Measurements from ENCODE around the gene TTC1.

The TTC1 gene

DNA sequence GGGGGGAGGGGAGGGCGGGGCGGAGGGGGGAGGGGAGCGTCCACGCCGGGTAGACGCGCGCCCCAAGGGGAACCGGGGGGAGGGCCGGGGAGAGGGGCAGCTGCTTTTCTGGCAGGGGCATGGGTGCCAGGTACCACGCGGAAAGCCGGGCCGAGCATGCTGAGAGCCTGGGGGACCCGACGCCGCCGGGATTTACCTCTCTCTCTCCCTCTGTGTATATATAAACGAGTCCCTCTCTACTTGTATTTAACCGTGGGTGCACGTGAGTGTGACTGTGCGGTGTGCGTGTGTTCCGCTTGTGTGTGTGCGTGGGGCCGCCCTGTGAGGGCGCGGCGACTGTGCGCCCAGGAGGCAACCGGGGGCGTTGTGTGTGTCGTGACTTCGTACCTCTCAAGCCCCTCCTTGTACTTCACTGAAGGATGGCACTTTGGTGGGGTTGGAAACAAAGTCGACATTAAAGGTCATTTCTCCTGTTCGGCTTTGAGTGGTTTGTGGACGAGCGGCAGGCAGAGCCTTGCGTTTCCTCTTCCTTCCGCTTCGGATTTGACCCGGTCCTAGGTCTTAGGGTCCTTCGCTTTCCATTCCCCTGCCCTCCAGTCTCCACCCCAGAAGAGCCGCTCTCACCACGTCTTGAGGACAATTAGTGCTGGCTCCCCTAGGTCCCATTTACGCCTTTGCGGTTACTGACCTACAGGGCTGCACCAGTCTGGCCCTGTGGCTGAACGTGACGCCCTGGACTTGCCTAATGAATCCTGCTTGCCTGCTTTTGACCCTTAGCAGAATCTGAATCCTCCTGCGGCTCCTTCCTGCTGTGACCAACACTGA, 36.2 kb upstream of the TTC1 start:
- H3K36me3 ChIP-seq (ENCODE audit: insufficient read depth, low read length): no peaks in the 10 kb centered on the region
- no peaks in the 10 kb centered on the region for H3K9me3 ChIP-seq (ENCODE audit: low read length)
- no peaks in the 10 kb centered on the region for H3K4me1 ChIP-seq (ENCODE audit: insufficient read depth, low read length)
- no peak overlapping the region for H3K9ac ChIP-seq (ENCODE audit: low read length)
- no peak overlapping the region for H3K4me3 ChIP-seq (ENCODE audit: low read depth in 1 of 2, low read length in 2 of 2)
- H3K27me3 ChIP-seq (ENCODE audit: control insufficient read depth in 1 of 2, insufficient read depth in 2 of 2, low read length in 2 of 2): peaks cover 12 to 15% of the 10 kb centered on the region in 2 donors
- no peak overlapping the region for H3K27ac ChIP-seq (ENCODE audit: low read depth, low read length)

- Histone ChIP-seq H3K9ac (ENCODE audit: low read length) (no peak overlapping the region), H3K27ac (ENCODE audit: low read depth, low read length) (no peak overlapping the region), H3K9me3 (ENCODE audit: low read length) (no peaks in the 10 kb centered on the region), H3K4me1 (ENCODE audit: insufficient read depth, low read length) (no peaks in the 10 kb centered on the region), H3K36me3 (ENCODE audit: insufficient read depth, low read length) (no peaks in the 10 kb centered on the region), H3K4me3 (ENCODE audit: low read depth in 1 of 2, low read length in 2 of 2) (no peak overlapping the region), H3K27me3 (ENCODE audit: control insufficient read depth in 1 of 2, insufficient read depth in 2 of 2, low read length in 2 of 2) (peaks cover 12% of the 10 kb centered on the region in 2 donors)
These were observed 33.4 kb upstream of the TTC1 start for GRCh38 chr5:159975462-159976019.

- H3K27me3 ChIP-seq (ENCODE audit: control insufficient read depth in 1 of 2, insufficient read depth in 2 of 2, low read length in 2 of 2): peaks cover 0 to 12% of the 10 kb centered on the region in 2 donors
These were observed 32.0 kb upstream of the TTC1 start for GRCh38 chr5:159976921-159977320.

DNA sequence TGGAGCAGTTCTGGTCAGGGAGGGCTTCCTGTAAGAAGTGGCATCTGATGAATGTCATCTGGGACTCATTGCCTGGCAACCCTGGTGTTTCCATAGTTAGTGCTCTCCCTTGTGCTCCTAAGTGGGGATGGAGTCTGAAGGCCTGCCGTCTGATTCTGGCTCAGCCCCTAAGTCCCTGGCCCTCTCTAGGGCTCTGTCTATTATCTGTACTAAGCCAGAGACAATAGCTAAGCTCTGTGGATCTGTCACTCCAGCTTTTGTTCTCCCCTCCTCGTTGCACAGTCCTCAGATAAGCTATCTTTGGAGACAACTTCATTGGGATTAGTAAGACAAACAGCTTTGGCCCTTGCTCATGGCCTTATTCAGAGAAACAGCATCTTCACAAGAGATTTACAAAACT, 30.6 kb upstream of the TTC1 start:
- peaks cover 0 to 6% of the 10 kb centered on the region in 2 donors for H3K27me3 ChIP-seq (ENCODE audit: control insufficient read depth in 1 of 2, insufficient read depth in 2 of 2, low read length in 2 of 2)
- H3K4me1 ChIP-seq (ENCODE audit: insufficient read depth, low read length): no peaks in the 10 kb centered on the region
- no peak overlapping the region for H3K27ac ChIP-seq (ENCODE audit: low read depth, low read length)
- H3K9me3 ChIP-seq (ENCODE audit: low read length): no peaks in the 10 kb centered on the region
- no peak overlapping the region for H3K9ac ChIP-seq (ENCODE audit: low read length)
- no peaks in the 10 kb centered on the region for H3K36me3 ChIP-seq (ENCODE audit: insufficient read depth, low read length)
- H3K4me3 ChIP-seq (ENCODE audit: low read depth in 1 of 2, low read length in 2 of 2): no peak overlapping the region

More at GRCh38 chr5:159976921-159977320, 32.0 kb upstream of the TTC1 start:
- H3K9ac ChIP-seq (ENCODE audit: low read length): no peak overlapping the region
- no peak overlapping the region for H3K4me3 ChIP-seq (ENCODE audit: low read depth in 1 of 2, low read length in 2 of 2)
- H3K36me3 ChIP-seq (ENCODE audit: insufficient read depth, low read length): no peaks in the 10 kb centered on the region
- no peak overlapping the region for H3K27ac ChIP-seq (ENCODE audit: low read depth, low read length)
- H3K4me1 ChIP-seq (ENCODE audit: insufficient read depth, low read length): no peaks in the 10 kb centered on the region
- H3K9me3 ChIP-seq (ENCODE audit: low read length): no peaks in the 10 kb centered on the region

DNA sequence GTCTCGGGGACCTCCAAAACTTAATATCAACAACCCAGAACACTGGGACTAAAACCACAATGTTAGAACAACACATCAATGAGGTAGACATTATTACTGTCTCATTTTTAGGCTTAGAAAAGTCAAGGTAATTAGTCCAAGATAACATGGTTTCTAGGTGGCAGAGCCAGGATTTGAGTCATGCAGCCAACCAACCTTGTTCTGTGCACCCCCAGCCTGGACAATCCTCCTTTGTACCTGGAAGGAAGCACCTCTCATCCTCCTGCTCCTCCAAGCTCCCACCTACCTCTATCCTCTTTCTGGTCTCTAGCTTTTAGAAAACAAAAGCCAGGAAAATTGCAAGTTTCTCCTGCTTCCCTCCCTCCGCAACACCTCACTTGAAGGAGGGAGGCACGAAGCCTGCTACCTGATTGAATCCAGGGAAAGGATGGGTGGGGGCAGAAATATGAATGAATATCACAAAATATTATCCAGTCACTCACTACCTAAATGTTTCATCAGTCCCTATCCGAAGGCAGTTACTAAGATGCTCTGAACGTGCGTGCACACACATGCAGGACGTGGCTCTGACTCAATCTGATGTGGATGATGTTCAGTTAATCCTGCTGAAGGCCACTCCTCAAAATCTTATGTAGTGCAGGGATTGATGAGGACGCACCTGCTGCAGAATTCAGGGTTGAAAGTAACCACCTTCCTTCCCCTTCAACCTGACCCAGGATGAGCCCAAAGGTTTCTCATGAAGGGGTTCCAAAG, 26.3 kb upstream of the TTC1 start:
- Histone ChIP-seq H3K9ac (ENCODE audit: low read length) (no peak overlapping the region), H3K4me1 (ENCODE audit: insufficient read depth, low read length) (no peaks in the 10 kb centered on the region), H3K4me3 (ENCODE audit: low read depth in 1 of 2, low read length in 2 of 2) (no peak overlapping the region), H3K36me3 (ENCODE audit: insufficient read depth, low read length) (no peaks in the 10 kb centered on the region), H3K9me3 (ENCODE audit: low read length) (no peaks in the 10 kb centered on the region), H3K27me3 (ENCODE audit: control insufficient read depth in 1 of 2, insufficient read depth in 2 of 2, low read length in 2 of 2) (peaks cover 0 to 11% of the 10 kb centered on the region in 2 donors), H3K27ac (ENCODE audit: low read depth, low read length) (no peak overlapping the region)

DNA sequence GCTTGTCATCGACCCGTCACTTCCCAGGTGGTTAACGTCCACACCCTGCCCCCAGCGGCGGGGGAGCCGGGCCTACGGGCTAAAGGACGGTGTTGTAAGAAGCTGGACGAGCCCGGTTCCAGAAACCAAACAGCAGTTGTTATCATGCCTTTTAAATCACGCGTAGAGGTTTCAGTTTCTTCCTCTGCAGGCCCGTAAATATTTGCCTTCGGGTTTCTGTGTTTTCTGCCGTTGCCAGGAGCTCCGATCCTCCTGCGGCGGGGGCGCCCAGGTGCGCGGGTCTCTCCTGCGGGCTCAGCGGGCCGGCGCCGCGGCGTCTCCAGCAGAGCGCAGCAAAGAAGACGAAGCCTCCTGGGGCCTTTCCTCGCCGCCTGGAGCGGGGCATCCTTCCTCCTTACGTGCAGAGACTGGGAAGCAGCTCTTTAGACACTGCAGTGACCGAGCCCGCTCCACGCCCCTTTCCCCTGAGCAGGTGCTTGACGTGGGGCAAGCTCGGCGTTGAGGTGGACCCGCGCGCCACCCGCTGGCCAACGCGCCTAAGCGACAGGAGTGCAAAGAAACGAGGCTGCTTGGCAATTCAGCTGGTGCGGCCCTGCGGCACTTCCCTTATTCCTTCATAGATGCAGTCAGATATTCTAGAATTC, 21.8 kb upstream of the TTC1 start:
- no peaks in the 10 kb centered on the region for H3K9me3 ChIP-seq (ENCODE audit: low read length)
- no peak overlapping the region for H3K27ac ChIP-seq (ENCODE audit: low read depth, low read length)
- H3K4me1 ChIP-seq (ENCODE audit: insufficient read depth, low read length): no peaks in the 10 kb centered on the region
- H3K27me3 ChIP-seq (ENCODE audit: control insufficient read depth in 1 of 2, insufficient read depth in 2 of 2, low read length in 2 of 2): peaks cover 0 to 14% of the 10 kb centered on the region in 2 donors
- H3K9ac ChIP-seq (ENCODE audit: low read length): no peak overlapping the region
- H3K36me3 ChIP-seq (ENCODE audit: insufficient read depth, low read length): no peaks in the 10 kb centered on the region
- peak overlapping the region; percentile 42 to 50 for H3K4me3 ChIP-seq (ENCODE audit: low read depth in 1 of 2, low read length in 2 of 2)

DNA sequence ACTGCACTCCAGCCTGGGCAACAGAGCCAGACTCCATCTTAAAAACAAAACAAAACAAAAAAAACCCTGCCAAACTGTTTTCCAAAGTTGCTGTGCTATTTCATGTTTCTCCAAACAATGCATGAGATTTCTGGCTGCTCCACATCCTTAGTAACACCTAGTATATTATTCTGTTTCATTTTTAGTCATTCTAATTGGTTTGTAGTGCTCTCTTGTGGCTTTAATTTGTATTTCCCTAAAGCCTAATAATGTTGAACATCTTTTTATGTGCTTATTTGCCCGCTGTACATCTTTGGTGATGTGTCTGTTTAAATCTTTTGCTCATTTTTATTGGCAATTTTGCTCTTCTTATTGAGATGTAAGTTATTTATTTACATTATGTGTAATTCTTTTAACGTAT, 18.4 kb upstream of the TTC1 start:
- H3K9me3 ChIP-seq (ENCODE audit: low read length): peaks cover 7% of the 10 kb centered on the region
- no peak overlapping the region for H3K4me3 ChIP-seq (ENCODE audit: low read depth in 1 of 2, low read length in 2 of 2)
- H3K9ac ChIP-seq (ENCODE audit: low read length): no peak overlapping the region
- H3K4me1 ChIP-seq (ENCODE audit: insufficient read depth, low read length): no peaks in the 10 kb centered on the region
- H3K36me3 ChIP-seq (ENCODE audit: insufficient read depth, low read length): no peaks in the 10 kb centered on the region
- H3K27me3 ChIP-seq (ENCODE audit: control insufficient read depth in 1 of 2, insufficient read depth in 2 of 2, low read length in 2 of 2): peaks cover 0 to 14% of the 10 kb centered on the region in 2 donors
- no peak overlapping the region for H3K27ac ChIP-seq (ENCODE audit: low read depth, low read length)

DNA sequence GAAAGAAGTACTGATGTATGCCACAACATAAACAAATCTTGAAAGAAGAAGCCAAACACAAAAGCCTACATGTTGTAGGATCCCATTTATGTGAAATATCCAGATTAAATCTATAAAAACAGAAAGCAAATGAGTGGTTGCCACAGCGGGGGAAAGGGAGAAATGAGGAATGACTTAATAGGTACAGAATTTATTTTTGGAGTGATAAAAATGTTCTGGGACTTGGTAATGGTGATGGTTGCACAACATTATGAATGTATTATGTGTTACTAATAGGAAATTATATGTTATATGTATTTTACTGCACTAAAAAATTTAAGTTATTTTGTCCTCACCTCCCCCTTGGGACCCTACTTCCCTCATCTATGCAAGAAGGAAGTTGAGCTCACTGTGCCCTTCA, 16.4 kb upstream of the TTC1 start:
- no peak overlapping the region for H3K9ac ChIP-seq (ENCODE audit: low read length)
- peaks cover 7% of the 10 kb centered on the region for H3K9me3 ChIP-seq (ENCODE audit: low read length)
- no peaks in the 10 kb centered on the region for H3K4me1 ChIP-seq (ENCODE audit: insufficient read depth, low read length)
- no peak overlapping the region for H3K4me3 ChIP-seq (ENCODE audit: low read depth in 1 of 2, low read length in 2 of 2)
- no peaks in the 10 kb centered on the region for H3K36me3 ChIP-seq (ENCODE audit: insufficient read depth, low read length)
- peaks cover 0 to 3% of the 10 kb centered on the region in 2 donors for H3K27me3 ChIP-seq (ENCODE audit: control insufficient read depth in 1 of 2, insufficient read depth in 2 of 2, low read length in 2 of 2)
- H3K27ac ChIP-seq (ENCODE audit: low read depth, low read length): no peak overlapping the region

DNA sequence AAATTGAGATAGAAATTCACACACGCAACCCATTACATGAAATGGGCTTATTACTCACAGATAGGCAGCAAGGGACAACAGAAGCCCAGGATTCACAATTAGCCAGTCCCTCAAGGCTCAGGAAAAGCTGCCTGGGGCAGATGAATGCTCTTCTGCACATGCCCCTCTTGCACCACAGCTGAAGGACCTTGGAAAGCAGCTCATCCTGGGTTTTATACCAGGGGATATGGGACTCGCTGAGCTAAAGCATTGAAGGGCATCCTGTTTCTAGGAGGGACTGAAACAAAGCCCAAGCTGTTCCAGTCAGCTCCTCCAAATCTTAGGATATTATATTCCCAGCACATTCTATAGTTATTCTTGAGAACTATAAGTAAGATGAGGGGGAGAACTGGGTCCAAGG, 15.7 kb upstream of the TTC1 start:
- Histone ChIP-seq H3K27ac (ENCODE audit: low read depth, low read length) (no peak overlapping the region), H3K36me3 (ENCODE audit: insufficient read depth, low read length) (no peaks in the 10 kb centered on the region), H3K4me1 (ENCODE audit: insufficient read depth, low read length) (no peaks in the 10 kb centered on the region), H3K9ac (ENCODE audit: low read length) (no peak overlapping the region), H3K9me3 (ENCODE audit: low read length) (peaks cover 7% of the 10 kb centered on the region), H3K4me3 (ENCODE audit: low read depth in 1 of 2, low read length in 2 of 2) (no peak overlapping the region), H3K27me3 (ENCODE audit: control insufficient read depth in 1 of 2, insufficient read depth in 2 of 2, low read length in 2 of 2) (no peaks in the 10 kb centered on the region)

- peaks cover 7% of the 10 kb centered on the region for H3K9me3 ChIP-seq (ENCODE audit: low read length)
- no peak overlapping the region for H3K9ac ChIP-seq (ENCODE audit: low read length)
- no peak overlapping the region for H3K4me3 ChIP-seq (ENCODE audit: low read depth in 1 of 2, low read length in 2 of 2)
- no peaks in the 10 kb centered on the region for H3K4me1 ChIP-seq (ENCODE audit: insufficient read depth, low read length)
- H3K27me3 ChIP-seq (ENCODE audit: control insufficient read depth in 1 of 2, insufficient read depth in 2 of 2, low read length in 2 of 2): no peaks in the 10 kb centered on the region
- H3K27ac ChIP-seq (ENCODE audit: low read depth, low read length): no peak overlapping the region
- H3K36me3 ChIP-seq (ENCODE audit: insufficient read depth, low read length): no peaks in the 10 kb centered on the region
These were observed 13.0 kb upstream of the TTC1 start for GRCh38 chr5:159995907-159996306.

DNA sequence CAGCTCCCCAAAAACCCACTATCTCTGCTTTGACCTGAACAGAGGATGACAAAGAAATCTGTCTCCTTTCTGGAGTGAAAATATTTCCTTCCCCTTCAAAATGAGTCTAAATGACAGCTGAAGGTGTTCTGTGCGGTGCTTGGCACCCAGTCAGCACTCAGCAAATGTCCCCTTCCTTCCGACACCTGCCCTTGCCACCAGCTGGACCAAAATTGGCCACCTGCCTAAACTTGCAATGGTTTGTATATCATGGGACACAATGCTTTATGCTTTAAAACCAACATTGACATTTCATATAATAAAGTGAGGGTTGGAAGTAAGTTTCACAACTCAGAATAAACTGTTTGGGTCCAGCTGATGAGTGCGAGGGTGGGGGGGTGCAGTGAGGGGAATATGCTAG, 7.5 kb upstream of the TTC1 start:
- Histone ChIP-seq H3K4me3 (ENCODE audit: low read depth in 1 of 2, low read length in 2 of 2) (no peak overlapping the region), H3K4me1 (ENCODE audit: insufficient read depth, low read length) (no peaks in the 10 kb centered on the region), H3K27me3 (ENCODE audit: control insufficient read depth in 1 of 2, insufficient read depth in 2 of 2, low read length in 2 of 2) (no peaks in the 10 kb centered on the region), H3K9me3 (ENCODE audit: low read length) (no peaks in the 10 kb centered on the region), H3K36me3 (ENCODE audit: insufficient read depth, low read length) (no peaks in the 10 kb centered on the region), H3K9ac (ENCODE audit: low read length) (no peak overlapping the region), H3K27ac (ENCODE audit: low read depth, low read length) (no peak overlapping the region)
